Measurements from ENCODE around the gene NUP58.

Gene NUP58

GRCh38 chr13:25378528-25378927 lies 77.1 kb downstream of the NUP58 start:
- no peaks in the 10 kb centered on the region for H3K27me3 ChIP-seq (ENCODE audit: low read depth, low read length)
- no peak overlapping the region for H3K4me3 ChIP-seq (ENCODE audit: low read depth in 1 of 2, low read length in 2 of 2)
- H3K36me3 ChIP-seq (ENCODE audit: control insufficient read depth in 1 of 2, insufficient read depth in 2 of 2, low read length in 2 of 2): no peaks in the 10 kb centered on the region
- H3K27ac ChIP-seq (ENCODE audit: low read length): no peak overlapping the region
- H3K4me1 ChIP-seq (ENCODE audit: control insufficient read depth in 1 of 2, insufficient read depth in 2 of 2, low read length in 2 of 2): no peaks in the 10 kb centered on the region
- H3K9me3 ChIP-seq (ENCODE audit: control insufficient read depth in 1 of 2, low read length in 2 of 2): no peaks in the 10 kb centered on the region

DNA sequence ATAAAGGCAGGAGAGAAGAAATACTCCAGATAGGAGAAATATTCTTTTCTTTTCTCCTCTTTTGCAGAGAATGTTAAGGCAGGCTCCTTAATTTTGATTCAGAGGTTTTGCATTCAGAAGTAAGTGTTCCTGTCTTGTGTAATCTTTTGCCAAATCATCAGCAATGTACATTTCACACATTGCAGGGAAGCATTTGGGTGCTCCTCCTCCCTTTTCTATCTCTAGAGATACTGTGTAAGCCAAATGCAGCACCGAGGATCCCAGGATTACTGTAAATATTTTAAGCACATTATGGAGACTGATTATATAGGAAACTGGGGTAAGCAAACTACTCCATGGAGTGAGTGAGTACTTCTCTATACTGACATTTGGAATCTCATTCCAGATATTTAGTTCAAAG lies 77.6 kb downstream of the NUP58 start:
- Histone ChIP-seq H3K9me3 (ENCODE audit: control insufficient read depth in 1 of 2, low read length in 2 of 2) (no peaks in the 10 kb centered on the region), H3K27ac (ENCODE audit: low read length) (no peak overlapping the region), H3K36me3 (ENCODE audit: control insufficient read depth in 1 of 2, insufficient read depth in 2 of 2, low read length in 2 of 2) (no peaks in the 10 kb centered on the region), H3K4me3 (ENCODE audit: low read depth in 1 of 2, low read length in 2 of 2) (no peak overlapping the region), H3K27me3 (ENCODE audit: low read depth, low read length) (no peaks in the 10 kb centered on the region), H3K4me1 (ENCODE audit: control insufficient read depth in 1 of 2, insufficient read depth in 2 of 2, low read length in 2 of 2) (no peaks in the 10 kb centered on the region)

GRCh38 chr13:25380082-25380481 lies 78.7 kb downstream of the NUP58 start:
- Histone ChIP-seq H3K9me3 (ENCODE audit: control insufficient read depth in 1 of 2, low read length in 2 of 2) (no peaks in the 10 kb centered on the region), H3K27ac (ENCODE audit: low read length) (no peak overlapping the region), H3K4me1 (ENCODE audit: control insufficient read depth in 1 of 2, insufficient read depth in 2 of 2, low read length in 2 of 2) (no peaks in the 10 kb centered on the region), H3K36me3 (ENCODE audit: control insufficient read depth in 1 of 2, insufficient read depth in 2 of 2, low read length in 2 of 2) (no peaks in the 10 kb centered on the region), H3K4me3 (ENCODE audit: low read depth in 1 of 2, low read length in 2 of 2) (no peak overlapping the region), H3K27me3 (ENCODE audit: low read depth, low read length) (no peaks in the 10 kb centered on the region)

GRCh38 chr13:25380741-25381324 lies 79.4 kb downstream of the NUP58 start:
- H3K9me3 ChIP-seq (ENCODE audit: control insufficient read depth in 1 of 2, low read length in 2 of 2): no peaks in the 10 kb centered on the region
- no peaks in the 10 kb centered on the region for H3K36me3 ChIP-seq (ENCODE audit: control insufficient read depth in 1 of 2, insufficient read depth in 2 of 2, low read length in 2 of 2)
- no peak overlapping the region for H3K27ac ChIP-seq (ENCODE audit: low read length)
- no peaks in the 10 kb centered on the region for H3K4me1 ChIP-seq (ENCODE audit: control insufficient read depth in 1 of 2, insufficient read depth in 2 of 2, low read length in 2 of 2)
- no peak overlapping the region for H3K4me3 ChIP-seq (ENCODE audit: low read depth in 1 of 2, low read length in 2 of 2)
- H3K27me3 ChIP-seq (ENCODE audit: low read depth, low read length): no peaks in the 10 kb centered on the region

GRCh38 chr13:25384758-25385410 lies 83.5 kb downstream of the NUP58 start:
- Histone ChIP-seq H3K9me3 (ENCODE audit: control insufficient read depth in 1 of 2, low read length in 2 of 2) (no peaks in the 10 kb centered on the region), H3K36me3 (ENCODE audit: control insufficient read depth in 1 of 2, insufficient read depth in 2 of 2, low read length in 2 of 2) (no peaks in the 10 kb centered on the region), H3K4me3 (ENCODE audit: low read depth in 1 of 2, low read length in 2 of 2) (no peak overlapping the region), H3K27ac (ENCODE audit: low read length) (no peak overlapping the region), H3K4me1 (ENCODE audit: control insufficient read depth in 1 of 2, insufficient read depth in 2 of 2, low read length in 2 of 2) (no peaks in the 10 kb centered on the region), H3K27me3 (ENCODE audit: low read depth, low read length) (no peaks in the 10 kb centered on the region)

GRCh38 chr13:25391932-25392331 lies 90.5 kb downstream of the NUP58 start:
- Histone ChIP-seq H3K4me1 (ENCODE audit: control insufficient read depth in 1 of 2, insufficient read depth in 2 of 2, low read length in 2 of 2) (no peaks in the 10 kb centered on the region), H3K36me3 (ENCODE audit: control insufficient read depth in 1 of 2, insufficient read depth in 2 of 2, low read length in 2 of 2) (no peaks in the 10 kb centered on the region), H3K27me3 (ENCODE audit: low read depth, low read length) (no peaks in the 10 kb centered on the region), H3K27ac (ENCODE audit: low read length) (no peak overlapping the region), H3K9me3 (ENCODE audit: control insufficient read depth in 1 of 2, low read length in 2 of 2) (no peaks in the 10 kb centered on the region), H3K4me3 (ENCODE audit: low read depth in 1 of 2, low read length in 2 of 2) (no peak overlapping the region)

Measured in muscle layer of duodenum (tissue), 2 donors.